HL-60 (cell line): ENCODE data around the gene ZFP92.

Source experiments
- POLR2AphosphoS5 ChIP-seq: IDR thresholded peaks from 2 replicates; pipeline ENCODE4 v1.6.1; 2012; ENCODE audit warnings: low read depth
- TF ChIP-seq, protein P1 (sequence below): IDR thresholded peaks from one replicate; pipeline ENCODE4 v1.5.1; 2011; ENCODE audit warnings: low read length, control low read depth, inconsistent platforms; ENCODE audit not compliant: insufficient read depth
- TF ChIP-seq, protein P2 (sequence below): IDR thresholded peaks from 2 replicates; pipeline ENCODE4 v1.6.1; 2012; ENCODE audit warnings: low read depth; ENCODE audit not compliant: insufficient replicate concordance

DNA sequence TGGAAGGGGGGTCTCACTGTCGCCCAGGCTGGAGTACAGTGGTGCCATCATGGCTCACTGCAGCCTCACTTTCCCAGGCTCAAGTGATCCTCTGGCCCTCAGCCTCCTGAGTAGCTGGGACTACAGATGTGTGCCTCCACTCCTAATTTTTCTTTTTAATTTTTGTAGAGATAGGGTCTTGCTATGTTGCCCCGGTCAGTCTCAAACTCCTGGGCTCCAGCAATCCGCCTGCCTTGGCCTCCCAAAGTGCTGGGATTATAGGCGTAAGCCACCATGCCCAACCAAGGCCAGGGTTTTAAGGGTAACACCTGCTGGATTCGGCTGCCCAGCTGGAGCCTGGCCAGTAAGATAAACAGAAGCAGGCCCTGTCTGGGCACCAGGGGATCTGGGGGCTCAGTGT, 31.2 kb downstream of the ZFP92 start:
- TF ChIP-seq, protein P1, sequence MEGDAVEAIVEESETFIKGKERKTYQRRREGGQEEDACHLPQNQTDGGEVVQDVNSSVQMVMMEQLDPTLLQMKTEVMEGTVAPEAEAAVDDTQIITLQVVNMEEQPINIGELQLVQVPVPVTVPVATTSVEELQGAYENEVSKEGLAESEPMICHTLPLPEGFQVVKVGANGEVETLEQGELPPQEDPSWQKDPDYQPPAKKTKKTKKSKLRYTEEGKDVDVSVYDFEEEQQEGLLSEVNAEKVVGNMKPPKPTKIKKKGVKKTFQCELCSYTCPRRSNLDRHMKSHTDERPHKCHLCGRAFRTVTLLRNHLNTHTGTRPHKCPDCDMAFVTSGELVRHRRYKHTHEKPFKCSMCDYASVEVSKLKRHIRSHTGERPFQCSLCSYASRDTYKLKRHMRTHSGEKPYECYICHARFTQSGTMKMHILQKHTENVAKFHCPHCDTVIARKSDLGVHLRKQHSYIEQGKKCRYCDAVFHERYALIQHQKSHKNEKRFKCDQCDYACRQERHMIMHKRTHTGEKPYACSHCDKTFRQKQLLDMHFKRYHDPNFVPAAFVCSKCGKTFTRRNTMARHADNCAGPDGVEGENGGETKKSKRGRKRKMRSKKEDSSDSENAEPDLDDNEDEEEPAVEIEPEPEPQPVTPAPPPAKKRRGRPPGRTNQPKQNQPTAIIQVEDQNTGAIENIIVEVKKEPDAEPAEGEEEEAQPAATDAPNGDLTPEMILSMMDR: no peak
- TF ChIP-seq, protein P2, sequence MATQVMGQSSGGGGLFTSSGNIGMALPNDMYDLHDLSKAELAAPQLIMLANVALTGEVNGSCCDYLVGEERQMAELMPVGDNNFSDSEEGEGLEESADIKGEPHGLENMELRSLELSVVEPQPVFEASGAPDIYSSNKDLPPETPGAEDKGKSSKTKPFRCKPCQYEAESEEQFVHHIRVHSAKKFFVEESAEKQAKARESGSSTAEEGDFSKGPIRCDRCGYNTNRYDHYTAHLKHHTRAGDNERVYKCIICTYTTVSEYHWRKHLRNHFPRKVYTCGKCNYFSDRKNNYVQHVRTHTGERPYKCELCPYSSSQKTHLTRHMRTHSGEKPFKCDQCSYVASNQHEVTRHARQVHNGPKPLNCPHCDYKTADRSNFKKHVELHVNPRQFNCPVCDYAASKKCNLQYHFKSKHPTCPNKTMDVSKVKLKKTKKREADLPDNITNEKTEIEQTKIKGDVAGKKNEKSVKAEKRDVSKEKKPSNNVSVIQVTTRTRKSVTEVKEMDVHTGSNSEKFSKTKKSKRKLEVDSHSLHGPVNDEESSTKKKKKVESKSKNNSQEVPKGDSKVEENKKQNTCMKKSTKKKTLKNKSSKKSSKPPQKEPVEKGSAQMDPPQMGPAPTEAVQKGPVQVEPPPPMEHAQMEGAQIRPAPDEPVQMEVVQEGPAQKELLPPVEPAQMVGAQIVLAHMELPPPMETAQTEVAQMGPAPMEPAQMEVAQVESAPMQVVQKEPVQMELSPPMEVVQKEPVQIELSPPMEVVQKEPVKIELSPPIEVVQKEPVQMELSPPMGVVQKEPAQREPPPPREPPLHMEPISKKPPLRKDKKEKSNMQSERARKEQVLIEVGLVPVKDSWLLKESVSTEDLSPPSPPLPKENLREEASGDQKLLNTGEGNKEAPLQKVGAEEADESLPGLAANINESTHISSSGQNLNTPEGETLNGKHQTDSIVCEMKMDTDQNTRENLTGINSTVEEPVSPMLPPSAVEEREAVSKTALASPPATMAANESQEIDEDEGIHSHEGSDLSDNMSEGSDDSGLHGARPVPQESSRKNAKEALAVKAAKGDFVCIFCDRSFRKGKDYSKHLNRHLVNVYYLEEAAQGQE: no peak
- TF ChIP-seq POLR2AphosphoS5: no peak
